Thyroid gland (tissue), 4 donors: ENCODE data around the gene DGKZ.

Experiments
- CTCF ChIP-seq, 6 experiments: fragments of 200-600 bp in 3 of 6; fragments of 450-650 bp in 3 of 6; sonication (generic) in 3 of 6; IDR thresholded peaks; one replicate each; pipeline ENCODE4 v1.5.1; 2016 to 2019; ENCODE audit warnings: antibody characterized with exemption in 6 of 6, mild to moderate bottlenecking in 2 of 6, inconsistent platforms in 1 of 6, moderate library complexity in 1 of 6
- POLR2A ChIP-seq, 2 donors: fragments of 450-650 bp; IDR thresholded peaks; one replicate each; pipeline ENCODE4 v1.6.1; 2017; ENCODE audit warnings: antibody characterized with exemption in 2 of 2, mild to moderate bottlenecking in 2 of 2, moderate library complexity in 1 of 2

- TF ChIP-seq CTCF (IDR thresholded peaks at IDR 0.05) (no peak), POLR2A (IDR thresholded peaks at IDR 0.05) (no peak)
Observed at GRCh38 chr11:46342239-46342638, 5.0 kb upstream of the DGKZ start.
